GM12878 (cell line): Measurements from ENCODE around the gene TMED10. TPM values are rescaled to one million over a fixed set of nuclear protein-coding genes. Genes with fewer than 3 reads are reported as not detected.
A peak's percentile ranks its signal among the peaks of the same experiment; 100 is the strongest.

Source experiments
- ATAC-seq: fragments of 200-7000 bp; cut with Tn5 transposase; 3 replicates; pipeline ENCODE4 v1.9.1; 2020; ENCODE audit warnings: mild to moderate bottlenecking, moderate library complexity
- BruUV-seq: library from RNA; stranded (reverse); fragments of 400-500 nt; replicated peaks from 2 replicates; lab custom pipeline; 2021; lab: Mats Ljungman, UMichigan
- CTCF ChIA-PET: fragments of 300-600 bp; sonication (Branson Sonifier 250); formaldehyde crosslinking; extraction: SDS; loops from one replicate; lab custom pipeline; 2021; ENCODE audit warnings: inconsistent platforms; lab: Yijun Ruan, JAX
- POLR2A ChIA-PET: fragments of 350-600 bp; formaldehyde crosslinking; extraction: SDS; loops from one replicate; lab custom pipeline; 2021; ENCODE audit warnings: inconsistent platforms; lab: Charles Lee
- RAD21 ChIA-PET: fragments of 300-600 bp; sonication (Branson Sonifier 250); formaldehyde crosslinking; loops from one replicate; lab custom pipeline; 2023; ENCODE audit warnings: antibody characterized with exemption; ENCODE audit not compliant: unreplicated experiment; lab: Charles Lee
- SMC1A ChIA-PET: fragments of 300-600 bp; sonication (Branson Sonifier 250); formaldehyde crosslinking; loops from one replicate; lab custom pipeline; 2023; ENCODE audit not compliant: unreplicated experiment, uncharacterized antibody; lab: Charles Lee
- DNase-seq: peaks from one replicate; pipeline ENCODE4 v3.0.0-alpha.2; 2011; ENCODE audit warnings: low read depth, low spot score
- FAIRE-seq: peaks from 3 replicates; lab custom pipeline; 2011; peaks lifted over from hg19 to GRCh38; lab: Jason Lieb, UNC
- H2AFZ ChIP-seq: 2 replicates; pipeline ENCODE4 v1.6.0; 2011; ENCODE audit warnings: low read depth, low read length, control low read depth; ENCODE audit not compliant: control insufficient read depth
- H3K27ac ChIP-seq: 2 replicates; pipeline ENCODE4 v1.5.1; 2011; ENCODE audit warnings: control low read depth; ENCODE audit not compliant: control insufficient read depth, insufficient read depth
- H3K27me3 ChIP-seq, 2 experiments: replicated peaks in 1 of 2; 2 replicates each; pipeline versions ENCODE4 v1.6.0 to v1.6.1; 2011; ENCODE audit warnings: low read length in 1 of 2; ENCODE audit not compliant: control insufficient read depth in 2 of 2, insufficient read depth in 2 of 2
- H3K36me3 ChIP-seq, 2 experiments: 2 replicates each; pipeline ENCODE4 v1.5.1; 2011; ENCODE audit warnings: low read length in 1 of 2; ENCODE audit not compliant: control insufficient read depth in 2 of 2, insufficient read depth in 2 of 2
- H3K4me1 ChIP-seq: 2 replicates; pipeline ENCODE4 v1.6.1; 2011; ENCODE audit warnings: mild to moderate bottlenecking, low read length, moderate library complexity, mixed read lengths; ENCODE audit not compliant: control insufficient read depth, insufficient read depth
- H3K4me2 ChIP-seq: 2 replicates; pipeline ENCODE4 v1.6.0; 2011; ENCODE audit warnings: control low read depth; ENCODE audit not compliant: control insufficient read depth, insufficient read depth
- H3K4me3 ChIP-seq: fragments of 200-600 bp; sonication (generic); 2 replicates; pipeline ENCODE4 v1.5.1; 2016
- H3K79me2 ChIP-seq: 2 replicates; pipeline ENCODE4 v1.6.0; 2011; ENCODE audit warnings: low read length; ENCODE audit not compliant: control insufficient read depth, insufficient read depth
- H3K9ac ChIP-seq: 2 replicates; pipeline ENCODE4 v1.8.0; 2011; ENCODE audit warnings: low read length, control low read depth, mixed read lengths; ENCODE audit not compliant: control insufficient read depth, insufficient read depth
- H3K9me3 ChIP-seq: replicated peaks from 3 replicates; pipeline ENCODE4 v1.5.1; 2011; ENCODE audit warnings: mild to moderate bottlenecking, low read length; ENCODE audit not compliant: control insufficient read depth, insufficient read depth
- H4K20me1 ChIP-seq: 2 replicates; pipeline ENCODE4 v1.6.0; 2011; ENCODE audit not compliant: control insufficient read depth, insufficient read depth
- E2F8 ChIP-seq: fragments of 450-650 bp; IDR thresholded peaks from 2 replicates; pipeline ENCODE4 v1.6.1; 2018; ENCODE audit warnings: mild to moderate bottlenecking, low read depth, moderate library complexity; ENCODE audit not compliant: partially characterized antibody
- MTA3 ChIP-seq: IDR thresholded peaks from 2 replicates; pipeline ENCODE4 v1.6.1; 2012; ENCODE audit warnings: low read length, inconsistent platforms, borderline replicate concordance
- POLR2AphosphoS5 ChIP-seq: IDR thresholded peaks from 2 replicates; pipeline ENCODE4 v1.6.1; 2011; ENCODE audit warnings: mild to moderate bottlenecking, low read length, inconsistent platforms
- RELB ChIP-seq: fragments of 450-650 bp; IDR thresholded peaks from 2 replicates; pipeline ENCODE4 v1.6.1; 2017; ENCODE audit warnings: low read depth, mild to moderate bottlenecking, moderate library complexity
- RFX5 ChIP-seq: IDR thresholded peaks from 2 replicates; pipeline ENCODE4 v1.6.1; 2011; ENCODE audit warnings: low read depth, low read length, improper control_type of control experiment
- RUNX3 ChIP-seq: IDR thresholded peaks from 2 replicates; pipeline ENCODE4 v1.6.1; 2012; ENCODE audit warnings: low read length, inconsistent platforms
- SMAD1 ChIP-seq: fragments of 450-650 bp; IDR thresholded peaks from 2 replicates; pipeline ENCODE4 v1.6.1; 2018; ENCODE audit warnings: mild to moderate bottlenecking, low read depth; ENCODE audit not compliant: partially characterized antibody
- ZZZ3 ChIP-seq: IDR thresholded peaks from 2 replicates; pipeline ENCODE4 v1.6.1; 2011; ENCODE audit warnings: low read depth; ENCODE audit not compliant: control insufficient read depth, insufficient read length
- WGBS: methylation state at CpG from one replicate; pipeline ENCODE4 v1.1.6; 2016; ENCODE audit warnings: low lambda C conversion rate; ENCODE audit not compliant: insufficient replicate concordance, insufficient coverage; ENCODE audit errors: missing lambda C conversion rate; 5-methylcytosine and 5-hydroxymethylcytosine counted together
- in situ Hi-C: fragments of 300-500 bp; cut with MboI; formaldehyde crosslinking; loops from 9 replicates; pipeline ENCODE4 v1.14.3; 2018; ENCODE audit warnings: mixed read lengths
- intact Hi-C: fragments of 100-400 bp; cut with micrococcal nuclease; formaldehyde crosslinking; loops from one replicate; pipeline ENCODE4 v1.14.2; 2022; ENCODE audit not compliant: unreplicated experiment
- polyA plus RNA-seq, 11 experiments: library from polyadenylated mRNA; depleted of rRNA in 4 of 11; unstranded in 6 of 11; stranded (reverse) in 5 of 11; fragments of >200 nt; fragmentation: Nextera tagmentation in 4 of 11; fragmentation: Illumina TruSeq in 1 of 11; extraction: Ambion mirVana in 4 of 11; extraction: Trizol in 1 of 11; gene quantifications; 1 replicate in 1 of 11; 2 replicates in 10 of 11; pipeline versions ENCODE4 v1.2.1 to v1.2.3, GENCODE V29; 2011 to 2016; ENCODE audit warnings: inconsistent platforms in 2 of 11, missing spikeins in 2 of 11, low read depth in 1 of 11
- total RNA-seq, 4 experiments: library from RNA; depleted of rRNA in 3 of 4; stranded (reverse); fragments of >200 nt in 3 of 4; fragmentation: Illumina TruSeq in 1 of 4; extraction: Trizol in 1 of 4; gene quantifications; 2 replicates each; pipeline versions ENCODE4 v1.2.1 to v1.2.3, GENCODE V29; 2013 to 2021

Gene TMED10
- total and polyA plus RNA-seq, 10 of the 15 experiments (the other 5 are each of a cell fraction or from before 2014, with no cell fraction given), result 99.8 to 270 (median 180) TPM

GRCh38 chr14:75113932-75114539 lies 62.4 kb downstream of the TMED10 start:
- Histone ChIP-seq H3K27ac (no peak overlapping the region), H3K4me1 (no peaks in the 10 kb centered on the region), H3K27me3 (no peaks in the 10 kb centered on the region), H3K4me3 (no peak overlapping the region), H3K36me3 (peaks cover 1 to 65% of the 10 kb centered on the region in 2 experiments; a peak in 3 of 4 replicates), H3K79me2 (no peaks in the 10 kb centered on the region), H3K9ac (no peak overlapping the region), H2AFZ (no peak overlapping the region), H3K9me3 (no peaks in the 10 kb centered on the region), H3K4me2 (no peak overlapping the region), H4K20me1 (no peaks in the 10 kb centered on the region)
- POLR2A ChIA-PET, result interaction anchor here (0.5 kb wide), 1 partner anchor 23 kb away, joined by 4 read pairs; no protein-coding TSS in a partner anchor
- TF ChIP-seq RFX5 (no peak), RUNX3 (peak; percentile 30; the same call in 1 of the 2 replicates), MTA3 (no peak), ZZZ3 (no peak), SMAD1 (no peak), RELB (no peak), E2F8 (no peak), POLR2AphosphoS5 (no peak)
- no peak for DNase-seq
- RAD21 ChIA-PET, result no interaction called here
- FAIRE-seq, result no peak
- 42% methylated on average over 5 of the region's 5 CpGs for WGBS
- in situ Hi-C loops, result no loop called here
- SMC1A ChIA-PET, result no interaction called here
- no TSS peak for BruUV-seq
- CTCF ChIA-PET, result interaction anchor here (0.6 kb wide), 1 partner anchor 187 kb away, joined by 3 read pairs; no protein-coding TSS in a partner anchor
- peak; percentile 70 for ATAC-seq
- intact Hi-C loops, result no loop called here
